GM19395 (cell line): ENCODE measurements around the gene IL1RAP.

Experiments used
- ATAC-seq: cut with Tn5 transposase; IDR thresholded peaks from one replicate; pipeline ENCODE4 v1.9.1; 2021; ENCODE audit warnings: mild to moderate bottlenecking, moderate library complexity; ENCODE audit not compliant: unreplicated experiment

The IL1RAP gene

GRCh38 chr3:190607021-190607420 is 93.1 kb downstream of the IL1RAP start:
- no peak for ATAC-seq

- ATAC-seq, result no peak
These were observed 95.1 kb downstream of the IL1RAP start for GRCh38 chr3:190608850-190609589.

GRCh38 chr3:190614226-190615059 is 100.6 kb downstream of the IL1RAP start:
- ATAC-seq, result no peak

GRCh38 chr3:190615060-190615384 is 101.1 kb downstream of the IL1RAP start:
- no peak for ATAC-seq

GRCh38 chr3:190615607-190616006 is 101.7 kb downstream of the IL1RAP start:
- ATAC-seq, result no peak

GRCh38 chr3:190616637-190617036 is 102.8 kb downstream of the IL1RAP start:
- ATAC-seq, result no peak

- peak; percentile 80 for ATAC-seq
These were observed 103.3 kb downstream of the IL1RAP start for GRCh38 chr3:190617185-190617584.

- no peak for ATAC-seq
These were observed 104.6 kb downstream of the IL1RAP start for GRCh38 chr3:190618330-190619030.

- ATAC-seq, result no peak
These were observed 105.5 kb downstream of the IL1RAP start for GRCh38 chr3:190619353-190619752.

GRCh38 chr3:190619761-190620160 is 105.9 kb downstream of the IL1RAP start:
- no peak for ATAC-seq

- no peak for ATAC-seq
These were observed 107.2 kb downstream of the IL1RAP start for GRCh38 chr3:190620886-190621608.

GRCh38 chr3:190621927-190622326 is 108.0 kb downstream of the IL1RAP start:
- ATAC-seq, result no peak

- ATAC-seq, result no peak
These were observed 110.4 kb downstream of the IL1RAP start for GRCh38 chr3:190624282-190624681.

- no peak for ATAC-seq
These were observed 113.2 kb downstream of the IL1RAP start for GRCh38 chr3:190626951-190627620.

- no peak for ATAC-seq
These were observed 115.2 kb downstream of the IL1RAP start for GRCh38 chr3:190629088-190629487.

GRCh38 chr3:190631295-190631694 is 117.4 kb downstream of the IL1RAP start:
- ATAC-seq, result no peak

GRCh38 chr3:190641564-190641963 is 127.7 kb downstream of the IL1RAP start:
- ATAC-seq, result no peak

GRCh38 chr3:190642016-190642415 is 128.1 kb downstream of the IL1RAP start:
- no peak for ATAC-seq

GRCh38 chr3:190644035-190644434 is 130.2 kb downstream of the IL1RAP start:
- no peak for ATAC-seq

GRCh38 chr3:190644766-190645165 is 130.9 kb downstream of the IL1RAP start:
- no peak for ATAC-seq
